Left lung (tissue), 10 donors: ENCODE measurements around the gene ALDH1B1. TPM values are rescaled to one million over a fixed set of nuclear protein-coding genes. Genes with fewer than 3 reads are reported as not detected.

Source experiments
- ATAC-seq: fragments of 200-7000 bp; cut with Tn5 transposase; one replicate; pipeline ENCODE4 v1.9.1; 2020; ENCODE audit warnings: moderate library complexity
- DNase-seq, 4 donors: peaks; one replicate each; pipeline ENCODE4 v3.0.0-alpha.2; 2013 to 2020
- H3K27ac ChIP-seq, 2 donors: fragments of 200-600 bp; sonication (generic) in 1 of 2; one replicate each; pipeline versions ENCODE4 v1.5.0 to v1.8.0; 2020 to 2021
- H3K27me3 ChIP-seq, 2 donors: fragments of 200-600 bp; sonication (generic) in 1 of 2; one replicate each; pipeline versions ENCODE4 v1.5.0 to v1.8.0; 2020 to 2021
- H3K36me3 ChIP-seq, 2 donors: fragments of 200-600 bp; sonication (generic) in 1 of 2; one replicate each; pipeline versions ENCODE4 v1.5.0 to v1.8.0; 2020 to 2021
- H3K4me1 ChIP-seq, 2 donors: fragments of 200-600 bp; one replicate each; pipeline ENCODE4 v1.8.0; 2021
- H3K4me3 ChIP-seq, 2 donors: fragments of 200-600 bp; sonication (generic) in 1 of 2; one replicate each; pipeline versions ENCODE4 v1.5.0 to v1.8.0; 2020 to 2021; ENCODE audit warnings: mild to moderate bottlenecking in 1 of 2
- H3K9me3 ChIP-seq, 2 donors: fragments of 200-600 bp; sonication (generic) in 1 of 2; one replicate each; pipeline versions ENCODE4 v1.5.0 to v1.8.0; 2020 to 2021
- CTCF ChIP-seq, 2 donors: fragments of 200-600 bp; sonication (generic) in 1 of 2; IDR thresholded peaks; one replicate each; pipeline versions ENCODE4 v1.5.0 to v1.8.0; 2021; ENCODE audit warnings: antibody characterized with exemption in 2 of 2
- intact Hi-C, 2 donors: fragments of 100-400 bp; cut with DNase I; formaldehyde crosslinking; loops; one replicate each; pipeline versions ENCODE4 v1.11.2 to v1.14.2; 2022
- polyA plus RNA-seq, 6 donors: library from polyadenylated mRNA; unstranded; fragments of 120-200 nt; gene quantifications; one replicate each; pipeline ENCODE4 v1.2.1, GENCODE V29; 2013; ENCODE audit not compliant: insufficient read length in 6 of 6
- total RNA-seq, 2 donors: library from RNA; stranded (reverse); fragmentation: NEBNext Ultra II Directional; extraction: Animal tissue kit (Norgen Biotek cat#: 25700); gene quantifications; one replicate each; pipeline ENCODE4 v1.2.1, GENCODE V29; 2021
- donor health status: DM: no; HTN: yes; CAD: no.
- donor health status: DM: no; HTN: no; CAD: no.

The ALDH1B1 gene
- total and polyA plus RNA-seq, 8 donors = 15.5 to 27.1 (median 18.9) TPM

- H3K9me3 ChIP-seq = no peaks in the 10 kb centered on the region
- no peaks in the 10 kb centered on the region for H3K36me3 ChIP-seq
- ATAC-seq (no peak), DNase-seq (no peak)
- intact Hi-C loops = no loop called here
- H3K4me3 ChIP-seq = no peak overlapping the region
- H3K27me3 ChIP-seq = peaks cover 0 to 6% of the 10 kb centered on the region in 2 donors
- H3K4me1 ChIP-seq = peaks cover 0 to 5% of the 10 kb centered on the region in 2 donors
- H3K27ac ChIP-seq = no peak overlapping the region
- no peak for TF ChIP-seq CTCF (IDR thresholded peaks at IDR 0.05)
Measured at GRCh38 chr9:38439916-38440301, 47.4 kb downstream of the ALDH1B1 start.

- Histone ChIP-seq H3K4me3 (no peak overlapping the region), H3K27me3 (peaks cover 0 to 6% of the 10 kb centered on the region in 2 donors), H3K9me3 (no peaks in the 10 kb centered on the region), H3K4me1 (peaks cover 0 to 5% of the 10 kb centered on the region in 2 donors), H3K27ac (no peak overlapping the region), H3K36me3 (no peaks in the 10 kb centered on the region)
- intact Hi-C loops = no loop called here
- DNase-seq = no peak
- TF ChIP-seq CTCF (IDR thresholded peaks at IDR 0.05) = no peak
- ATAC-seq = no peak
Measured at GRCh38 chr9:38440516-38440915, 48.0 kb downstream of the ALDH1B1 start.

GRCh38 chr9:38441347-38442085 is 49.0 kb downstream of the ALDH1B1 start:
- no peaks in the 10 kb centered on the region for H3K9me3 ChIP-seq
- DNase-seq (no peak), ATAC-seq (no peak)
- no peak for TF ChIP-seq CTCF (IDR thresholded peaks at IDR 0.05)
- peaks cover 0 to 7% of the 10 kb centered on the region in 2 donors for H3K27me3 ChIP-seq
- no peak overlapping the region for H3K27ac ChIP-seq
- no peaks in the 10 kb centered on the region for H3K36me3 ChIP-seq
- intact Hi-C loops = no loop called here
- H3K4me1 ChIP-seq = peaks cover 0 to 5% of the 10 kb centered on the region in 2 donors
- no peak overlapping the region for H3K4me3 ChIP-seq

- H3K36me3 ChIP-seq = no peaks in the 10 kb centered on the region
- no peak overlapping the region for H3K4me3 ChIP-seq
- TF ChIP-seq CTCF (IDR thresholded peaks at IDR 0.05) = no peak
- peaks cover 0 to 11% of the 10 kb centered on the region in 2 donors for H3K27me3 ChIP-seq
- no peaks in the 10 kb centered on the region for H3K9me3 ChIP-seq
- H3K4me1 ChIP-seq = no peaks in the 10 kb centered on the region
- no peak overlapping the region for H3K27ac ChIP-seq
- ATAC-seq (peak; percentile 29), DNase-seq (no peak)
- intact Hi-C loops = no loop called here
Measured at GRCh38 chr9:38442473-38443096, 50.1 kb downstream of the ALDH1B1 start.

- H3K27ac ChIP-seq = no peak overlapping the region
- ATAC-seq = peak; percentile 88
Measured at GRCh38 chr9:38443181-38443580, 50.7 kb downstream of the ALDH1B1 start.

More at GRCh38 chr9:38443181-38443580, 50.7 kb downstream of the ALDH1B1 start:
- no peaks in the 10 kb centered on the region for H3K9me3 ChIP-seq
- no peak for DNase-seq
- TF ChIP-seq CTCF (IDR thresholded peaks at IDR 0.05) = no peak
- H3K4me3 ChIP-seq = no peak overlapping the region
- H3K36me3 ChIP-seq = no peaks in the 10 kb centered on the region
- peaks cover 0 to 11% of the 10 kb centered on the region in 2 donors for H3K27me3 ChIP-seq
- intact Hi-C loops = no loop called here
- H3K4me1 ChIP-seq = no peaks in the 10 kb centered on the region
